Loucy (cell line): Measurements from ENCODE around the gene CACNA1C.

Source experiments
- CTCF ChIP-seq: fragments of 200-600 bp; sonication (generic); conservative IDR thresholded peaks from 2 replicates; pipeline ENCODE4 v1.5.1; 2014; ENCODE audit warnings: mild to moderate bottlenecking, antibody characterized with exemption, low read length
- EZH2phosphoT487 ChIP-seq: fragments of 200-600 bp; IDR thresholded peaks from 2 replicates; pipeline ENCODE4 v1.6.1; 2018; ENCODE audit warnings: antibody characterized with exemption, mild to moderate bottlenecking, moderate library complexity, borderline replicate concordance

GRCh38 chr12:2208837-2209635 lies 156.2 kb downstream of the CACNA1C start:
- TF ChIP-seq CTCF (no peak), EZH2phosphoT487 (no peak)
